SK-N-SH treated with all-trans-retinoic acid at 6 μM for 48 hours (cell line): ENCODE measurements around the gene PRKAG2.

Experiments used
- ATAC-seq: fragments of 200-7000 bp; cut with Tn5 transposase; 3 replicates; pipeline ENCODE4 v1.9.1; 2020; ENCODE audit warnings: mild to moderate bottlenecking, moderate library complexity
- ARNTL ChIP-seq: fragments of 450-650 bp; formaldehyde crosslinking; IDR thresholded peaks from 2 replicates; pipeline ENCODE4 v1.5.0; 2020; ENCODE audit warnings: low read depth, mild to moderate bottlenecking, moderate library complexity, borderline replicate concordance
- BACH2 ChIP-seq: fragments of 250-450 bp; sonication (Bioruptor Pico); IDR thresholded peaks from 2 replicates; pipeline ENCODE4 v1.9.0; 2021; ENCODE audit warnings: mild to moderate bottlenecking, borderline replicate concordance
- CREB5 ChIP-seq: fragments of 250-450 bp; sonication (Bioruptor Pico); IDR thresholded peaks from 2 replicates; pipeline ENCODE4 v1.5.1; 2020; ENCODE audit warnings: low read depth, mild to moderate bottlenecking, moderate library complexity
- CSDC2 ChIP-seq: fragments of 250-450 bp; sonication (Bioruptor Pico); IDR thresholded peaks from 2 replicates; pipeline ENCODE4 v1.5.0; 2020; ENCODE audit warnings: mild to moderate bottlenecking, moderate library complexity
- ESRRG ChIP-seq: fragments of 250-450 bp; sonication (Bioruptor Pico); IDR thresholded peaks from 2 replicates; pipeline ENCODE4 v1.6.1; 2021; ENCODE audit warnings: mild to moderate bottlenecking
- GLIS3 ChIP-seq: fragments of 250-450 bp; sonication (Bioruptor Pico); IDR thresholded peaks from 2 replicates; pipeline ENCODE4 v1.5.0; 2020; ENCODE audit warnings: mild to moderate bottlenecking, moderate library complexity
- OSR1 ChIP-seq: fragments of 250-450 bp; sonication (Bioruptor Pico); IDR thresholded peaks from 2 replicates; pipeline ENCODE4 v1.8.0; 2022; ENCODE audit warnings: moderate library complexity, mild to moderate bottlenecking, inconsistent platforms
- PATZ1 ChIP-seq: fragments of 250-450 bp; sonication (Bioruptor Pico); IDR thresholded peaks from 2 replicates; pipeline ENCODE4 v1.8.0; 2020; ENCODE audit warnings: mild to moderate bottlenecking, moderate library complexity, borderline replicate concordance
- PPARA ChIP-seq: fragments of 250-450 bp; sonication (Bioruptor Pico); IDR thresholded peaks from 2 replicates; pipeline ENCODE4 v1.5.0; 2020; ENCODE audit warnings: mild to moderate bottlenecking, borderline replicate concordance
- RARB ChIP-seq: fragments of 250-450 bp; sonication (Bioruptor Pico); IDR thresholded peaks from 2 replicates; pipeline ENCODE4 v1.8.0; 2021; ENCODE audit warnings: mild to moderate bottlenecking, moderate library complexity
- SNAI2 ChIP-seq: fragments of 250-450 bp; sonication (Bioruptor Pico); IDR thresholded peaks from 2 replicates; pipeline ENCODE4 v1.5.0; 2020; ENCODE audit warnings: mild to moderate bottlenecking, moderate library complexity
- TCF4 ChIP-seq: fragments of 250-450 bp; sonication (Bioruptor Pico); IDR thresholded peaks from 2 replicates; pipeline ENCODE4 v1.8.0; 2021; ENCODE audit warnings: mild to moderate bottlenecking, moderate library complexity, borderline replicate concordance
- TSHZ2 ChIP-seq: fragments of 250-450 bp; sonication (Bioruptor Pico); IDR thresholded peaks from 2 replicates; pipeline ENCODE4 v1.5.0; 2020; ENCODE audit warnings: mild to moderate bottlenecking, moderate library complexity
- ZFP3 ChIP-seq: fragments of 250-450 bp; sonication (Bioruptor Pico); IDR thresholded peaks from 2 replicates; pipeline ENCODE4 v1.5.0; 2020; ENCODE audit warnings: mild to moderate bottlenecking, moderate library complexity
- ZFP30 ChIP-seq: fragments of 450-650 bp; formaldehyde crosslinking; IDR thresholded peaks from 2 replicates; pipeline ENCODE4 v1.5.0; 2022; ENCODE audit warnings: mild to moderate bottlenecking, moderate library complexity
- ZNF565 ChIP-seq: fragments of 450-650 bp; formaldehyde crosslinking; conservative IDR thresholded peaks from 2 replicates; pipeline ENCODE4 v1.5.0; 2020; ENCODE audit warnings: low read depth, mild to moderate bottlenecking, moderate library complexity
- ZNF70 ChIP-seq: fragments of 450-650 bp; formaldehyde crosslinking; IDR thresholded peaks from 2 replicates; pipeline ENCODE4 v1.5.0; 2020; ENCODE audit warnings: mild to moderate bottlenecking, moderate library complexity
- ZNF8 ChIP-seq: fragments of 450-650 bp; formaldehyde crosslinking; IDR thresholded peaks from 2 replicates; pipeline ENCODE4 v1.5.0; 2020; ENCODE audit warnings: mild to moderate bottlenecking, moderate library complexity
- TF ChIP-seq, protein P1 (sequence below): fragments of 250-450 bp; sonication (Bioruptor Pico); IDR thresholded peaks from 2 replicates; pipeline ENCODE4 v1.8.0; 2021; ENCODE audit warnings: low read depth, mild to moderate bottlenecking, moderate library complexity, borderline replicate concordance

PRKAG2 gene

DNA sequence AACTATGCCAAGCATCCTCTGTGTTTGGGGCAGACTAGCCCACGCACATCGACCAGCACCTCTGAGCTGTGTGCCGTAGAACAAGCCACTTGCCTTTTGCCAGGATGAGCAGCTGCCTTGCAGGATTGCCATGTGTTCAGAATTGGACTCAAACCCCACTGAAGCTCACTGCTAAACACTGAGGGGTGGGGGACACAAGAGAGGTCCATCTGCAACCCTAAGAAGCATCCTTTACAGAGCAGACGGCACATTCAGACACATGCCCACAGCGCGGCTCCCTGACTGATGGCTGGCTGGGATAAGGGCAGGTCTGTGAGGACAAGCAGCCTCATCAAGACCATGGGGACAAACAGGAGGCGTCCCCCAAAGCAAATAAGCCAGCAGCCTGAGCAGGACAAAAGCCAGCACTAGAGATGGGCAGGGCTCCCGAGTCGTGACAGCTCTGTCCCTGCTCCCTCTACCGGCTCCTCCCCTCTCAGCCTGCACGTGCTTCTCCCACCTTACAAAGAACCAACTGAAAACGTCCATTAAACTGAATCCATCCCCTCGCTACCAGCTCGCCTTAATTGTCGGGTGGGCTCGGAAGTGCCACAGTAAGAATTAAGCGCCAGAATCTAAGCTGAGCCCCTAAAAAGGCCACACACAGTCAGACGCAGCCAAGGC lies 114.2 kb downstream of the PRKAG2 start:
- no peak for TF ChIP-seq PPARA (CRISPR knock-in tag)
- TF ChIP-seq ZNF70 (CRISPR knock-in tag): no peak
- ATAC-seq: no peak

DNA sequence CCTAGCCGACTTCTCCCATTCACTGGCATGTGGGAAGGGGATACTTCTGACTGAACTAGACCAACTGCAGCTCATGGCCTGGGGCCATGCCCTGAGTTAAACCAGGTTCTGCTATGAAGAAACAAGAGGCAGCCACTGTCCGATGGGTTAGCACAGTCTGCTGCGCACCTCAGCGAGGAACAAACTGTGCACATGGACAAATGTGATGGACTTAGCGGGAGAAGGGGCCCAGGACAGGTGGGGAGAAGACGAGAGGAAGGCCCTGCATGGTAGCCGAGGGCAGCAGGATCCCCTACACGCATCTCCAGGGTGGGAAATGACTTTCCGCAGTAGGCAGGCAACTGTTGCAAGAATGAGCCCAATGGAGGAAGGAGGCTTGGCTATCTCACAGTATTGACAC lies 115.0 kb downstream of the PRKAG2 start:
- no peak for ATAC-seq

DNA sequence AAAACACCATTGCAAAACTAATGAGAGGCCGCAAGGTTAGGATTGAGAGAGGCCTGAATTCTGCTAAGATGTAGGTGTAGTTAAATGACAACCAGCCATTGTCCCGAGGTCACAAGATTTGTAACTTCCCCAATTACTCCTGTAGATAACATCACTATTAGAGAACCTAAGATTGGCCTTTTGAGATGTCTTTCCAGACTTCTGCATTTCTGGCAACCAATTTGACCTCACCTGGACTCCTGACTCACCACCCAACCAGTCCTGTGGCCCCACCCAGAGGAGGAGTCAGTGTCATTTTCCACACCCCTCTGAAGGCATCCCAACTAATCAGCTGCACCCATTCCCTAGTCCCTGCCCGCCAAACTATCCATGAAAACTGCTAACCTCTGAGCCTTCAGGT lies 115.7 kb downstream of the PRKAG2 start:
- TF ChIP-seq TCF4 (CRISPR knock-in tag) (no peak), TSHZ2 (CRISPR knock-in tag) (no peak), PATZ1 (CRISPR knock-in tag) (no peak), ARNTL (CRISPR knock-in tag) (no peak), GLIS3 (CRISPR knock-in tag) (no peak), RARB (no peak), OSR1 (no peak), ZNF565 (CRISPR knock-in tag) (no peak), ZFP30 (CRISPR knock-in tag) (no peak), ESRRG (CRISPR knock-in tag) (no peak), SNAI2 (CRISPR knock-in tag) (no peak), PPARA (CRISPR knock-in tag) (no peak), BACH2 (no peak), ZFP3 (CRISPR knock-in tag) (no peak)
- TF ChIP-seq, protein P1, sequence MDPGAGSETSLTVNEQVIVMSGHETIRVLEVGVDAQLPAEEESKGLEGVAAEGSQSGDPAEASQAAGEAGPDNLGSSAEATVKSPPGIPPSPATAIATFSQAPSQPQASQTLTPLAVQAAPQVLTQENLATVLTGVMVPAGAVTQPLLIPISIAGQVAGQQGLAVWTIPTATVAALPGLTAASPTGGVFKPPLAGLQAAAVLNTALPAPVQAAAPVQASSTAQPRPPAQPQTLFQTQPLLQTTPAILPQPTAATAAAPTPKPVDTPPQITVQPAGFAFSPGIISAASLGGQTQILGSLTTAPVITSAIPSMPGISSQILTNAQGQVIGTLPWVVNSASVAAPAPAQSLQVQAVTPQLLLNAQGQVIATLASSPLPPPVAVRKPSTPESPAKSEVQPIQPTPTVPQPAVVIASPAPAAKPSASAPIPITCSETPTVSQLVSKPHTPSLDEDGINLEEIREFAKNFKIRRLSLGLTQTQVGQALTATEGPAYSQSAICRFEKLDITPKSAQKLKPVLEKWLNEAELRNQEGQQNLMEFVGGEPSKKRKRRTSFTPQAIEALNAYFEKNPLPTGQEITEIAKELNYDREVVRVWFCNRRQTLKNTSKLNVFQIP (CRISPR knock-in tag): no peak
- no peak for ATAC-seq

More for the DNA sequence above, 115.0 kb downstream of the PRKAG2 start:
- TF ChIP-seq RARB (no peak), CSDC2 (no peak), CREB5 (CRISPR knock-in tag) (no peak), ZNF565 (CRISPR knock-in tag) (no peak), PPARA (CRISPR knock-in tag) (no peak), PATZ1 (CRISPR knock-in tag) (no peak), ZNF8 (CRISPR knock-in tag) (no peak)
